Left ventricle myocardium superior (tissue), 1 donor: ENCODE data around the gene SPRR2F. TPM values are rescaled to one million over a fixed set of nuclear protein-coding genes. Genes with fewer than 3 reads are reported as not detected.

Experiments
- ATAC-seq: fragments of 200-7000 bp; cut with Tn5 transposase; one replicate; pipeline ENCODE4 v1.9.1; 2020; ENCODE audit warnings: mild to moderate bottlenecking, moderate library complexity
- DNase-seq: peaks from one replicate; pipeline ENCODE4 v3.0.0-alpha.2; 2020
- intact Hi-C: fragments of 100-400 bp; cut with micrococcal nuclease; formaldehyde crosslinking; loops from one replicate; pipeline ENCODE4 v1.11.0; 2022
- total RNA-seq: library from RNA; stranded (reverse); fragmentation: NEBNext Ultra II Directional; extraction: Animal tissue kit (Norgen Biotek cat#: 25700); gene quantifications from one replicate; pipeline ENCODE4 v1.2.1, GENCODE V29; 2021
- donor health status: DM: no; HTN: yes; CAD: no; lungs with severe emphysema.

Gene SPRR2F
- total RNA-seq, 1 donor from 2014 or later, result not detected

- no peak for ATAC-seq
- intact Hi-C loops, result no loop called here
These were observed 25.7 kb downstream of the SPRR2F start for GRCh38 chr1:153087652-153088051.

DNA sequence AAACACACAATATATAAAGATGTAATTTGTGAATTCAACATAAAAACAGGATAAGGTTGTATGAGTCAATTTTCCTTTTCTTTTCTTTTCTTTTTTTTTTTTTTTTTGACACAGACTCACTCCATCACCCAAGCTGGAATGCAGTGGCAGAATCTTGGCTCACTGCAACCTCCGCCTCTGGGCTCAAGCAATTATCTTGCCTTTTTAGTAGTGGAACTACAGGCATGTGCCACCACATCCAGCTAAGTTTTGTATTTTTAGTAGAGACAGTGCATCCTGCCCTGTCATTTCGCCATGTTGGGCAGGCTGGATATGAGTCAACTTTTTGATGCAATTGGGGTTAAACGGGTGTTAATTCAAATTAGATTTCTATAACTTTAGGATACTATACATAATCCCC lies 31.6 kb downstream of the SPRR2F start:
- intact Hi-C loops, result no loop called here
- DNase-seq (no peak), ATAC-seq (no peak)

More at GRCh38 chr1:153087652-153088051, 25.7 kb downstream of the SPRR2F start:
- no peak for DNase-seq

DNA sequence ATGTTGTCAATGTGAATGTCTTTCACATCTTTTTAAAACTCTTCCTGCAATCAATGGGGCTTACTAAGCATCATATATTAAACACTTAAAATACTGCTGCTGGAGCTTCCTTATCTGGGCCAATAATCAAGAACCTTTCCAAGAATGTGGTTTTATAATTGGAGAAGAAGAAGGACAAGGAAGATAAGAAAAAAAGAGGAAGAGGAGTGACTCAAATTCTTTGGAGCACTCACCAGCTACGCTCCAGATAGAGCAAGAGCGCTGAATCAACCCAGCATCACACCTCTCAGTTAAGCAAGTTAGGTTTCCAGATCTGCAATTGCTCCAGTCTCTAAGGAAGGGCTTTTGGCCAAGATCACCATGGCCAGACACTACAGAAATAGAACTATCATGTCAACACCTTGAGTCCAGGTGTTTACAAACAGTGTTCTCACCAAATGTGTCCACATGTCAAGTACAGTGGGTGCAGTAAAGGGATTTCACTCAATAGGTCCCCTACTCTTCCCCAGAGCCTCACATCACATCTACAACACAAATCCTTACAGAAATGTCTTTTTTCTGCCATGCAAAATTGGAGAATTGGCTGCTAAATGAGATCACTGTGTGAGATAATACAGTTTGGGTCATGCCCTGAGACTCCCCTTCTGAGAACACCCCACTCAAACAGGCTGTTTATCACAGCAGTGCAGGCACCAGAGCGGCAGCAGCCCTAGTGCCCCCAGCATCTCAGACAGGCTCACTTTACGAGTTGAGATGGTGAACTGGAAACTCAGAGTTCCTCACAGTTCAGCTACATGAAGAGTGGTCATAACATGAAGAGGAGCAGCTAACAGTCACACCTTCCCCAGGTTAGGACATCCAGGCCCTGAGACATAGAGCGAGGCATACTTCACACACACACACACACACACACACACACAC lies 40.2 kb downstream of the SPRR2F start:
- DNase-seq (no peak), ATAC-seq (no peak)
- intact Hi-C loops, result no loop called here

- no peak for ATAC-seq
- intact Hi-C loops, result no loop called here
- no peak for DNase-seq
These were observed 41.8 kb downstream of the SPRR2F start, which contains the start of gene SPRR2B for GRCh38 chr1:153071511-153071910. SPRR2B (minus strand) TSS chr1:153071611; CDS start chr1:153070839, 772 bp downstream.

- ATAC-seq (no peak), DNase-seq (no peak)
- intact Hi-C loops, result no loop called here
These were observed 43.1 kb downstream of the SPRR2F start for GRCh38 chr1:153070243-153070642.

Other genes with a start within 250 kb of the SPRR2F start
- not detected for gene SMCP, start 235.2 kb downstream of the SPRR2F start, total RNA-seq
- gene IVL, start 205.0 kb downstream of the SPRR2F start, total RNA-seq, result not detected
- gene SPRR5, start 166.3 kb downstream of the SPRR2F start, total RNA-seq, result not detected
- gene SPRR4, start 142.9 kb downstream of the SPRR2F start, total RNA-seq, result not detected
- not detected for gene SPRR1A, start 129.4 kb downstream of the SPRR2F start, total RNA-seq
- gene SPRR3, start 111.8 kb downstream of the SPRR2F start, total RNA-seq, result not detected
- not detected for gene SPRR1B, start 82.3 kb downstream of the SPRR2F start, total RNA-seq
- gene SPRR2D, start 72.4 kb downstream of the SPRR2F start, total RNA-seq, result not detected
- not detected for gene SPRR2A, start 56.0 kb downstream of the SPRR2F start, total RNA-seq
- gene SPRR2B, start 41.9 kb downstream of the SPRR2F start, total RNA-seq, result not detected
- gene SPRR2E, start 19.0 kb downstream of the SPRR2F start, total RNA-seq, result not detected
- gene SPRR2G, start 37.4 kb upstream of the SPRR2F start, total RNA-seq, result not detected
- gene LELP1, start 89.9 kb upstream of the SPRR2F start, total RNA-seq, result not detected
- not detected for gene PRR9, start 104.1 kb upstream of the SPRR2F start, total RNA-seq
- not detected for gene LORICRIN, start 146.2 kb upstream of the SPRR2F start, total RNA-seq
- not detected for gene PGLYRP3, start 199.4 kb upstream of the SPRR2F start, total RNA-seq
- gene PGLYRP4, start 235.3 kb upstream of the SPRR2F start, total RNA-seq, result not detected
- gene S100A9, start 244.3 kb upstream of the SPRR2F start, total RNA-seq, result 87.0 TPM